HG03045 (cell line): Measurements from ENCODE around the gene COL5A1.

ENCODE experiments used
- ATAC-seq: cut with Tn5 transposase; IDR thresholded peaks from one replicate; pipeline ENCODE4 v1.9.1; 2021; ENCODE audit warnings: mild to moderate bottlenecking, moderate library complexity; ENCODE audit not compliant: unreplicated experiment

COL5A1 gene

GRCh38 chr9:134625361-134626068 lies 16.1 kb upstream of the COL5A1 start:
- ATAC-seq, result no peak

- no peak for ATAC-seq
These were observed 15.6 kb upstream of the COL5A1 start for GRCh38 chr9:134626069-134626423.

- ATAC-seq, result no peak
These were observed 14.8 kb upstream of the COL5A1 start for GRCh38 chr9:134626571-134627416.

- no peak for ATAC-seq
These were observed 13.9 kb upstream of the COL5A1 start for GRCh38 chr9:134627417-134628353.

GRCh38 chr9:134628354-134628736 lies 13.3 kb upstream of the COL5A1 start:
- no peak for ATAC-seq

- ATAC-seq, result no peak
These were observed 12.5 kb upstream of the COL5A1 start for GRCh38 chr9:134629061-134629585.

GRCh38 chr9:134629586-134630392 lies 11.8 kb upstream of the COL5A1 start:
- ATAC-seq, result no peak

- no peak for ATAC-seq
These were observed 11.2 kb upstream of the COL5A1 start for GRCh38 chr9:134630393-134630790.

- ATAC-seq, result no peak
These were observed 10.7 kb upstream of the COL5A1 start for GRCh38 chr9:134630861-134631260.

GRCh38 chr9:134631881-134632280 lies 9.7 kb upstream of the COL5A1 start:
- ATAC-seq, result no peak

GRCh38 chr9:134632329-134632728 lies 9.3 kb upstream of the COL5A1 start:
- no peak for ATAC-seq

GRCh38 chr9:134633362-134634142 lies 8.1 kb upstream of the COL5A1 start:
- ATAC-seq, result no peak

- no peak for ATAC-seq
These were observed 7.4 kb upstream of the COL5A1 start for GRCh38 chr9:134634176-134634575.

- no peak for ATAC-seq
These were observed 6.9 kb upstream of the COL5A1 start for GRCh38 chr9:134634667-134635230.

- no peak for ATAC-seq
These were observed 6.1 kb upstream of the COL5A1 start for GRCh38 chr9:134635351-134636148.

GRCh38 chr9:134636149-134636507 lies 5.5 kb upstream of the COL5A1 start:
- no peak for ATAC-seq

- ATAC-seq, result no peak
These were observed 4.4 kb upstream of the COL5A1 start for GRCh38 chr9:134637241-134637640.
